GM12801 (cell line): ENCODE data around the gene MMP3.

Experiments
- TF ChIP-seq, protein P1 (sequence below): IDR thresholded peaks from one replicate; pipeline ENCODE4 v1.5.1; 2011; ENCODE audit warnings: control low read depth; ENCODE audit not compliant: insufficient read length; ENCODE audit errors: extremely low read depth

The MMP3 gene

DNA sequence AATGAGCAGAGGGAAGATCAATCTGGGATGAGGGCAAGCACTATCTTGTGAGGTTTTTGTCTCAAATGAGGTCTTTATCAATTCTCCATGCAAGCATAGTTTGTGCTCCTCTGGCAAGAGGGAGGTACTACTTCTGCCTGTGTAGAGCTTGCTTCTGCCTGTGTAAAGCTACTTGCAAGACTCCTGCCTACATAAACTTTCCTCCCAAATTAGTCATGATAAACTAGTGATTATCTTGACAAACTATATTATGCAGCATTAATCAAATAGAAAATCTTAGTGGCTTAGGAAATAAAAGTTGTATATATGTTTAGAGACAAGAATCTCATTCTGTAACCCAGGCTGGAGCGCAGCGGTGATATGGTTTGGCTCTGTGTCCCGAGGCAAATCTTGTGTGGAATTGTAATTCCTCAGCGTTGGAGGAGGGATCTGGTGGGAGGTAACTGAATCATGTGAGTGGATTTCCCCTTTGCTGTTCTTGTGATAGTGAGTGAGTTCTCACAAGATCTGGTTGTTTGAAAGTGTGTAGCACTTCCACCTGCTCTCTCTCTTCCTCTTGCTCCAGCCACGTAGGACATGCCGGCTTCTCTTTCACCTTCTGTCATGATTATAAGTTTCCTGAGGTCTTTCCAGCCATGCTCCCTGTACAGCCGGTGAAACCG, 54.9 kb downstream of the MMP3 start:
- TF ChIP-seq, protein P1, sequence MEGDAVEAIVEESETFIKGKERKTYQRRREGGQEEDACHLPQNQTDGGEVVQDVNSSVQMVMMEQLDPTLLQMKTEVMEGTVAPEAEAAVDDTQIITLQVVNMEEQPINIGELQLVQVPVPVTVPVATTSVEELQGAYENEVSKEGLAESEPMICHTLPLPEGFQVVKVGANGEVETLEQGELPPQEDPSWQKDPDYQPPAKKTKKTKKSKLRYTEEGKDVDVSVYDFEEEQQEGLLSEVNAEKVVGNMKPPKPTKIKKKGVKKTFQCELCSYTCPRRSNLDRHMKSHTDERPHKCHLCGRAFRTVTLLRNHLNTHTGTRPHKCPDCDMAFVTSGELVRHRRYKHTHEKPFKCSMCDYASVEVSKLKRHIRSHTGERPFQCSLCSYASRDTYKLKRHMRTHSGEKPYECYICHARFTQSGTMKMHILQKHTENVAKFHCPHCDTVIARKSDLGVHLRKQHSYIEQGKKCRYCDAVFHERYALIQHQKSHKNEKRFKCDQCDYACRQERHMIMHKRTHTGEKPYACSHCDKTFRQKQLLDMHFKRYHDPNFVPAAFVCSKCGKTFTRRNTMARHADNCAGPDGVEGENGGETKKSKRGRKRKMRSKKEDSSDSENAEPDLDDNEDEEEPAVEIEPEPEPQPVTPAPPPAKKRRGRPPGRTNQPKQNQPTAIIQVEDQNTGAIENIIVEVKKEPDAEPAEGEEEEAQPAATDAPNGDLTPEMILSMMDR: no peak
